Endothelial cell (in vitro differentiated cells): Measurements from ENCODE around the gene GBE1. TPM values are rescaled to one million over a fixed set of nuclear protein-coding genes. Genes with fewer than 3 reads are reported as not detected.
"Not testable (repeated sequence)": the region's sequence is repeated elsewhere in the genome, so short reads cannot be mapped to it uniquely, and the experiment has no call there.

ENCODE experiments used
- DNase-seq: peaks from one replicate; pipeline ENCODE4 v3.0.0; 2021; ENCODE audit warnings: low spot score
- H3K27ac Mint-ChIP-seq: one replicate; pipeline ENCODE4 v1.8.0; 2021; ENCODE audit warnings: mixed read lengths, inconsistent platforms; ENCODE audit not compliant: unreplicated experiment
- H3K27me3 Mint-ChIP-seq: one replicate; pipeline ENCODE4 v1.8.0; 2021; ENCODE audit warnings: mild to moderate bottlenecking, moderate library complexity, mixed read lengths, inconsistent platforms; ENCODE audit not compliant: unreplicated experiment
- H3K36me3 Mint-ChIP-seq: one replicate; pipeline ENCODE4 v1.8.0; 2021; ENCODE audit warnings: mild to moderate bottlenecking, low read depth, mixed read lengths, inconsistent platforms; ENCODE audit not compliant: unreplicated experiment
- H3K4me1 Mint-ChIP-seq: one replicate; pipeline ENCODE4 v1.8.0; 2021; ENCODE audit warnings: mild to moderate bottlenecking, mixed read lengths, inconsistent platforms; ENCODE audit not compliant: unreplicated experiment
- H3K4me3 Mint-ChIP-seq: one replicate; pipeline ENCODE4 v1.8.0; 2021; ENCODE audit warnings: mild to moderate bottlenecking, mixed read lengths, inconsistent platforms; ENCODE audit not compliant: unreplicated experiment
- H3K9me3 Mint-ChIP-seq: one replicate; pipeline ENCODE4 v1.8.0; 2021; ENCODE audit warnings: mixed read lengths, inconsistent platforms; ENCODE audit not compliant: unreplicated experiment
- CTCF ChIP-seq: fragments of 200-600 bp; sonication (generic); IDR thresholded peaks from one replicate; pipeline ENCODE4 v1.5.0; 2021; ENCODE audit warnings: antibody characterized with exemption; ENCODE audit not compliant: unreplicated experiment
- total RNA-seq: library from RNA; stranded (reverse); fragmentation: NEBNext Ultra II Directional; extraction: Animal tissue kit (Norgen Biotek cat#: 25700); gene quantifications from one replicate; pipeline ENCODE4 v1.2.1, GENCODE V29; 2021; ENCODE audit not compliant: unreplicated experiment

The GBE1 gene
- total RNA-seq, 1 donor from 2014 or later = 15.6 TPM

- no peaks in the 10 kb centered on the region for H3K36me3 Mint-ChIP-seq
- no peak for DNase-seq
- no peak overlapping the region for H3K27ac Mint-ChIP-seq
- no peaks in the 10 kb centered on the region for H3K4me1 Mint-ChIP-seq
- no peaks in the 10 kb centered on the region for H3K9me3 Mint-ChIP-seq
- H3K27me3 Mint-ChIP-seq = no peaks in the 10 kb centered on the region
- H3K4me3 Mint-ChIP-seq = no peak overlapping the region
- TF ChIP-seq CTCF = no peak
Observed at GRCh38 chr3:81503026-81503425, 258.4 kb downstream of the GBE1 start.

- Mint-ChIP-seq H3K9me3 (no peaks in the 10 kb centered on the region), H3K36me3 (no peaks in the 10 kb centered on the region), H3K27ac (no peak overlapping the region), H3K4me3 (no peak overlapping the region), H3K4me1 (no peaks in the 10 kb centered on the region), H3K27me3 (no peaks in the 10 kb centered on the region)
- no peak for TF ChIP-seq CTCF
- no peak for DNase-seq
Observed at GRCh38 chr3:81502236-81502635, 259.2 kb downstream of the GBE1 start.

- no peak overlapping the region for H3K4me3 Mint-ChIP-seq
- H3K9me3 Mint-ChIP-seq = no peaks in the 10 kb centered on the region
- H3K36me3 Mint-ChIP-seq = no peaks in the 10 kb centered on the region
- DNase-seq = no peak
- no peak overlapping the region for H3K27ac Mint-ChIP-seq
- TF ChIP-seq CTCF = no peak
- no peaks in the 10 kb centered on the region for H3K27me3 Mint-ChIP-seq
- H3K4me1 Mint-ChIP-seq = no peaks in the 10 kb centered on the region
Observed at GRCh38 chr3:81500039-81500438, 261.4 kb downstream of the GBE1 start.

- Mint-ChIP-seq H3K27me3 (no peaks in the 10 kb centered on the region), H3K4me1 (no peaks in the 10 kb centered on the region), H3K36me3 (no peaks in the 10 kb centered on the region), H3K4me3 (no peak overlapping the region), H3K27ac (no peak overlapping the region), H3K9me3 (no peaks in the 10 kb centered on the region)
- DNase-seq = no peak
- no peak for TF ChIP-seq CTCF
Observed at GRCh38 chr3:81497572-81498251, 263.7 kb downstream of the GBE1 start.

- no peak overlapping the region for H3K4me3 Mint-ChIP-seq
- no peak for DNase-seq
- H3K27ac Mint-ChIP-seq = no peak overlapping the region
- H3K9me3 Mint-ChIP-seq = no peaks in the 10 kb centered on the region
- no peaks in the 10 kb centered on the region for H3K27me3 Mint-ChIP-seq
- no peaks in the 10 kb centered on the region for H3K4me1 Mint-ChIP-seq
- H3K36me3 Mint-ChIP-seq = no peaks in the 10 kb centered on the region
- TF ChIP-seq CTCF = no peak
Observed at GRCh38 chr3:81496407-81497104, 264.9 kb downstream of the GBE1 start.

- H3K9me3 Mint-ChIP-seq, H3K27ac Mint-ChIP-seq, DNase-seq, H3K4me3 Mint-ChIP-seq, H3K4me1 Mint-ChIP-seq, H3K36me3 Mint-ChIP-seq, H3K27me3 Mint-ChIP-seq: not testable (repeated sequence)
Observed at GRCh38 chr3:81492471-81492870, 269.0 kb downstream of the GBE1 start.
